Endodermal cell (in vitro differentiated cells): ENCODE measurements around the gene ZNF516. TPM values are rescaled to one million over a fixed set of nuclear protein-coding genes. Genes with fewer than 3 reads are reported as not detected.

Experiments
- DNase-seq: peaks from one replicate; pipeline ENCODE4 v3.0.0-alpha.2; 2017
- H3K27ac ChIP-seq: 2 replicates; pipeline ENCODE4 v1.5.1; 2013; ENCODE audit warnings: mild to moderate bottlenecking, low read depth, low read length, moderate library complexity
- H3K27me3 ChIP-seq: 2 replicates; pipeline ENCODE4 v1.6.1; 2013; ENCODE audit warnings: mild to moderate bottlenecking, low read length, moderate library complexity; ENCODE audit not compliant: insufficient read depth, control insufficient read depth, poor library complexity, severe bottlenecking
- H3K36me3 ChIP-seq: 2 replicates; pipeline ENCODE4 v1.7.0; 2013; ENCODE audit warnings: mild to moderate bottlenecking, low read length, moderate library complexity; ENCODE audit not compliant: control insufficient read depth, insufficient read depth
- H3K4me1 ChIP-seq: one replicate; pipeline ENCODE4 v1.7.0; 2013; ENCODE audit warnings: low read length; ENCODE audit not compliant: control insufficient read depth, insufficient read depth
- H3K4me3 ChIP-seq: 2 replicates; pipeline ENCODE4 v1.5.1; 2013; ENCODE audit warnings: mild to moderate bottlenecking, low read length, moderate library complexity
- H3K9ac ChIP-seq: 2 replicates; pipeline ENCODE4 v1.6.1; 2013; ENCODE audit warnings: mild to moderate bottlenecking, low read length, moderate library complexity; ENCODE audit not compliant: poor library complexity, severe bottlenecking; ENCODE audit errors: extremely low read depth
- H3K9me3 ChIP-seq: 2 replicates; pipeline ENCODE4 v1.6.1; 2013; ENCODE audit warnings: mild to moderate bottlenecking, low read length, moderate library complexity; ENCODE audit not compliant: control insufficient read depth
- H3K27ac Mint-ChIP-seq: 2 replicates; pipeline ENCODE4 v1.8.0; 2020; ENCODE audit warnings: mixed read lengths
- H3K27me3 Mint-ChIP-seq: 2 replicates; pipeline ENCODE4 v1.8.0; 2021; ENCODE audit warnings: mild to moderate bottlenecking, mixed read lengths; ENCODE audit not compliant: insufficient read depth
- H3K36me3 Mint-ChIP-seq: 2 replicates; pipeline ENCODE4 v1.8.0; 2020; ENCODE audit warnings: low read depth, mixed read lengths
- H3K4me1 Mint-ChIP-seq: 2 replicates; pipeline ENCODE4 v1.8.0; 2020; ENCODE audit warnings: mixed read lengths
- H3K4me3 Mint-ChIP-seq: 2 replicates; pipeline ENCODE4 v1.8.0; 2020; ENCODE audit warnings: mild to moderate bottlenecking, moderate library complexity, mixed read lengths
- H3K9me3 Mint-ChIP-seq: 2 replicates; pipeline ENCODE4 v1.8.0; 2020; ENCODE audit warnings: mild to moderate bottlenecking, mixed read lengths
- whole genome bisulfite sequencing, 2 experiments: methylation state at CpG; one replicate each; pipeline versions ENCODE4 v1.1.5 to v1.1.7; 2013; ENCODE audit warnings: missing lambda C conversion rate in 2 of 2, mixed read lengths in 1 of 2; ENCODE audit not compliant: insufficient coverage in 1 of 2, insufficient read length in 1 of 2; 5-methylcytosine and 5-hydroxymethylcytosine counted together
- total RNA-seq, 2 donors: library from RNA; stranded (reverse); fragmentation: NEBNext Ultra II Directional in 1 of 2; extraction: Animal tissue kit (Norgen Biotek cat#: 25700) in 1 of 2; gene quantifications; 2 replicates in 1 of 2; 3 replicates in 1 of 2; pipeline ENCODE4 v1.2.1, GENCODE V29; 2021
- TF ChIP-seq, protein P1 (sequence below): fragments of 200-600 bp; sonication (generic); conservative IDR thresholded peaks from 2 replicates; pipeline ENCODE4 v1.5.0; 2021; ENCODE audit warnings: antibody characterized with exemption, mild to moderate bottlenecking

ZNF516 gene
- total RNA-seq, 2 donors from 2014 or later, result 60.2 to 77.9 TPM

DNA sequence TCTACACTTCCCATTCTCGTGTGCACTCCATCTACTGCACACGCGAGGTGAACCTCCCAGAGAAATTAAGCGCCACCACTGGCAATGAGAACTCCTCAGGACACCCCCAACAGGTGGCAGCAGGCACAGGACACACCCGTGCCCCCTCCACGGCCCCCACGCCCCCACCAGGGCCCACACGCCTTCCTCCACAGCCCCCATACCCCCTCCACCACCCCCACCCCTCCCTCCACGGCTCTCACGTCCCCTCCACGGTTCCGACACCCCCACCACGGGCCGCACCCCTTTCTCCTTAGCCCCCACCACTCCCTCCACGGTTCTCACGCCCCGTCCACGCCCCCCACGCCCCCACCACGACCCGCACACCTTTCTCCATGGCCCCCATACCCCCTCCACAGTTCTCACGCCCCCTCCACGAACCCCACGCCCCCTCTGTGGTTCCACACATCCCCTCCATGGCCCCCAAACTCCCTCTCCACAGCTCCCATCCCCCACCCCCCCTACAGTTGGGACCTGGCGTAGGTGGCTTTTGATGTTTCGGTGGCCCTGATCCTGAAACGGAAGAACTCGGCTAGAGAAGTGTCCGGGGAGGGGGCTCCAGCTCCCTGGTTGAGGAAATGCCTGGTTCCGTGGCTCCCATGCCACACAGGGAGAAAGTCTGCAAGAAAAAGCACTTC, 110.8 kb downstream of the ZNF516 start:
- no peak overlapping the region for H3K27ac Mint-ChIP-seq
- no peak overlapping the region for H3K4me3 Mint-ChIP-seq
- Histone ChIP-seq H3K4me1 (no peaks in the 10 kb centered on the region), H3K9ac (no peak overlapping the region), H3K27me3 (no peaks in the 10 kb centered on the region), H3K36me3 (no peaks in the 10 kb centered on the region), H3K9me3 (peaks cover 8% of the 10 kb centered on the region), H3K27ac (no peak overlapping the region), H3K4me3 (no peak overlapping the region)
- H3K9me3 Mint-ChIP-seq, result peaks cover 11% of the 10 kb centered on the region
- peak; percentile 41 for DNase-seq
- H3K27me3 Mint-ChIP-seq, result no peaks in the 10 kb centered on the region
- H3K36me3 Mint-ChIP-seq, result peaks cover 32% of the 10 kb centered on the region
- peaks cover 1% of the 10 kb centered on the region for H3K4me1 Mint-ChIP-seq
- WGBS, 2 experiments, result 88 to 100% methylated on average over 6 to 13 of the region's 30 CpGs
- TF ChIP-seq, protein P1, sequence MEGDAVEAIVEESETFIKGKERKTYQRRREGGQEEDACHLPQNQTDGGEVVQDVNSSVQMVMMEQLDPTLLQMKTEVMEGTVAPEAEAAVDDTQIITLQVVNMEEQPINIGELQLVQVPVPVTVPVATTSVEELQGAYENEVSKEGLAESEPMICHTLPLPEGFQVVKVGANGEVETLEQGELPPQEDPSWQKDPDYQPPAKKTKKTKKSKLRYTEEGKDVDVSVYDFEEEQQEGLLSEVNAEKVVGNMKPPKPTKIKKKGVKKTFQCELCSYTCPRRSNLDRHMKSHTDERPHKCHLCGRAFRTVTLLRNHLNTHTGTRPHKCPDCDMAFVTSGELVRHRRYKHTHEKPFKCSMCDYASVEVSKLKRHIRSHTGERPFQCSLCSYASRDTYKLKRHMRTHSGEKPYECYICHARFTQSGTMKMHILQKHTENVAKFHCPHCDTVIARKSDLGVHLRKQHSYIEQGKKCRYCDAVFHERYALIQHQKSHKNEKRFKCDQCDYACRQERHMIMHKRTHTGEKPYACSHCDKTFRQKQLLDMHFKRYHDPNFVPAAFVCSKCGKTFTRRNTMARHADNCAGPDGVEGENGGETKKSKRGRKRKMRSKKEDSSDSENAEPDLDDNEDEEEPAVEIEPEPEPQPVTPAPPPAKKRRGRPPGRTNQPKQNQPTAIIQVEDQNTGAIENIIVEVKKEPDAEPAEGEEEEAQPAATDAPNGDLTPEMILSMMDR, result no peak

DNA sequence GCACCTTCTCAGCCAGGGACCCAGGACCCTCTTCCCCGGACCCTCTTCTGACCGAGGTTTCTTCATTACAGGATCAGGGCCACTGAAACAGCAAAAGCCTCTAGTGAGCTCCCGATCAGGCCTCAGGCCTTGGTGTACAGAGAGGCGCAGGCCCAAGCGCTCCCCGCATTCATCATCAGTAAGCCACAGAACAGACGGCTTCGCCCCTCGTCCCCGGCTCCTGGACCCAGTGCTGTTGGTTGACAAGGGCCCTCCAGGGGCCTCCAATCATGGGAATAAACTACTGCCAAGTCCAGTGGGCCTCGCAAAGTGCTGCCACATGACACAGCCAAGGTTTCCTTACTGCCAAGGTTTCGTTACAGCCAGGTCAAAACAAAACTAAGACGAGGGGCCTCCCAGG, 111.4 kb downstream of the ZNF516 start:
- H3K4me1 Mint-ChIP-seq, result peaks cover 1% of the 10 kb centered on the region
- Histone ChIP-seq H3K9ac (no peak overlapping the region), H3K36me3 (no peaks in the 10 kb centered on the region), H3K4me3 (no peak overlapping the region), H3K4me1 (no peaks in the 10 kb centered on the region), H3K9me3 (peaks cover 5% of the 10 kb centered on the region), H3K27me3 (no peaks in the 10 kb centered on the region), H3K27ac (no peak overlapping the region)
- H3K27me3 Mint-ChIP-seq, result no peaks in the 10 kb centered on the region
- no peak overlapping the region for H3K27ac Mint-ChIP-seq
- H3K9me3 Mint-ChIP-seq, result peaks cover 11% of the 10 kb centered on the region
- TF ChIP-seq, protein P1, result no peak
- WGBS, 2 experiments, result 95 to 99% methylated on average over 12 to 13 of the region's 13 CpGs
- DNase-seq, result no peak
- no peak overlapping the region for H3K4me3 Mint-ChIP-seq
- peaks cover 28% of the 10 kb centered on the region for H3K36me3 Mint-ChIP-seq

DNA sequence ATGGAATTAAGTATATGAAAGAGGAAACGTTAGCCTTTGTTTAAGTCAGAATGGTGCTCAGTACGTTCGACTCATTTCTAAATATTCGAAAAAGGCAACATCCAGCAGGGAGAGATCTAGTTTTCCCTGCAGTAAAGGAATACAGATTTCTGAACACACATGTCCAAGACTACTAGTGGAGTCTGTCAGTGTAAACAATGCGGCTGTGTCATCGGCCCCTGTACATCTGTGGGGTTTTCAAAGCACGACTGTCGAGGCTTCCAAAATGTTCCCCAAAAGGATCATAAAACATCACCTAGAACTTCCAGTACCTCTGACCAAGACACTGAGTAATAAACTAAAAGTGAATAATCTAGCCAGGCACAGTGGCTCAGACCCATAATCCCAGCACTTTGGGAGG, 112.8 kb downstream of the ZNF516 start:
- Mint-ChIP-seq H3K4me1 (peaks cover 1% of the 10 kb centered on the region), H3K9me3 (no peaks in the 10 kb centered on the region), H3K27ac (no peak overlapping the region), H3K36me3 (peaks cover 25% of the 10 kb centered on the region), H3K4me3 (no peak overlapping the region), H3K27me3 (no peaks in the 10 kb centered on the region)
- Histone ChIP-seq H3K4me1 (no peaks in the 10 kb centered on the region), H3K27me3 (no peaks in the 10 kb centered on the region), H3K9ac (no peak overlapping the region), H3K9me3 (no peaks in the 10 kb centered on the region), H3K36me3 (no peaks in the 10 kb centered on the region), H3K4me3 (no peak overlapping the region), H3K27ac (no peak overlapping the region)
- DNase-seq, result no peak
- TF ChIP-seq, protein P1, result no peak
- WGBS, 2 experiments, result 95 to 99% methylated on average over 8 of the region's 8 CpGs
